Measurements from ENCODE around the gene RPL29.
"Not testable (repeated sequence)": the region's sequence is repeated elsewhere in the genome, so short reads cannot be mapped to it uniquely, and the experiment has no call there.

RPL29 gene

GRCh38 chr3:52005571-52005986 is 9.9 kb upstream of the RPL29 start:
- no peak for DNase-seq (ENCODE audit: low read depth)

- DNase-seq (ENCODE audit: low read depth): no peak
Measured at GRCh38 chr3:52004906-52005395, 9.3 kb upstream of the RPL29 start.

GRCh38 chr3:52004163-52004787 is 8.6 kb upstream of the RPL29 start:
- no peak for DNase-seq (ENCODE audit: low read depth)

- DNase-seq (ENCODE audit: low read depth): no peak
Measured at GRCh38 chr3:52002748-52003147, 7.1 kb upstream of the RPL29 start.

- no peak for DNase-seq (ENCODE audit: low read depth)
Measured at GRCh38 chr3:52001443-52001974, 5.8 kb upstream of the RPL29 start.

- no peak for DNase-seq (ENCODE audit: low read depth)
Measured at GRCh38 chr3:51999846-52000245, 4.2 kb upstream of the RPL29 start.

GRCh38 chr3:51998774-51999173 is 3.1 kb upstream of the RPL29 start:
- DNase-seq (ENCODE audit: low read depth): no peak

GRCh38 chr3:51997935-51998596 is 2.4 kb upstream of the RPL29 start:
- DNase-seq (ENCODE audit: low read depth): no peak

GRCh38 chr3:51997172-51997571 is 1.5 kb upstream of the RPL29 start:
- no peak for DNase-seq (ENCODE audit: low read depth)

- DNase-seq (ENCODE audit: low read depth): no peak
Measured at GRCh38 chr3:51994530-51994929, 1.2 kb downstream of the RPL29 start.

GRCh38 chr3:51993657-51994056 is 2.0 kb downstream of the RPL29 start:
- not testable (repeated sequence) for DNase-seq (ENCODE audit: low read depth)

- DNase-seq (ENCODE audit: low read depth): no peak
Measured at GRCh38 chr3:51992017-51992682, 3.5 kb downstream of the RPL29 start.

GRCh38 chr3:51990501-51990971 is 5.2 kb downstream of the RPL29 start:
- DNase-seq (ENCODE audit: low read depth): not testable (repeated sequence)

GRCh38 chr3:51988286-51989146 is 7.2 kb downstream of the RPL29 start:
- no peak for DNase-seq (ENCODE audit: low read depth)

- DNase-seq (ENCODE audit: low read depth): no peak
Measured at GRCh38 chr3:51987568-51987967, 8.1 kb downstream of the RPL29 start.

- DNase-seq (ENCODE audit: low read depth): no peak
Measured at GRCh38 chr3:51986010-51986947, 9.4 kb downstream of the RPL29 start.

GRCh38 chr3:51985063-51985462 is 10.6 kb downstream of the RPL29 start:
- no peak for DNase-seq (ENCODE audit: low read depth)

- no peak for DNase-seq (ENCODE audit: low read depth)
Measured at GRCh38 chr3:51984269-51984647, 11.4 kb downstream of the RPL29 start.

- no peak for DNase-seq (ENCODE audit: low read depth)
Measured at GRCh38 chr3:51983578-51984268, 12.0 kb downstream of the RPL29 start.
